Cortex of kidney (tissue), 1 donor: ENCODE data around the gene REEP1.

Experiments
- DNase-seq: peaks from one replicate; lab custom pipeline; 2025; lab: John Stamatoyannopoulos, UW

REEP1 gene

DNA sequence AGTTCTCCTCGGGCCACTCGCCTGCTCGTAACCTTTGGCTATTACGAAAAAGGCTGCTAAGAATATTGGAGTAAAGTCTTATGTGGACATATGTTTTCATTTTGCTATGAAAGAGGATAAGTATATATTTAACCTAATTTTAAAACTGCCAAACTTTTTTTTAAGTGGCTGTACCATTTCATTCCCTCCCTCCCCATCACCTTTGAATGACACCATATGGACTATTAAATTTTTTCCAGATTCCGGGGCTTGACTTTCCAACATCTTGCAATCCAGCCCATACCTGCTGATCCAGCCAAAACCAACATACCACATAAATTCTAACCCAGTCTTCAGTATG is 31.5 kb downstream of the REEP1 start:
- DNase-seq, result no peak

GRCh38 chr2:86305195-86305914 is 32.1 kb downstream of the REEP1 start:
- no peak for DNase-seq

DNA sequence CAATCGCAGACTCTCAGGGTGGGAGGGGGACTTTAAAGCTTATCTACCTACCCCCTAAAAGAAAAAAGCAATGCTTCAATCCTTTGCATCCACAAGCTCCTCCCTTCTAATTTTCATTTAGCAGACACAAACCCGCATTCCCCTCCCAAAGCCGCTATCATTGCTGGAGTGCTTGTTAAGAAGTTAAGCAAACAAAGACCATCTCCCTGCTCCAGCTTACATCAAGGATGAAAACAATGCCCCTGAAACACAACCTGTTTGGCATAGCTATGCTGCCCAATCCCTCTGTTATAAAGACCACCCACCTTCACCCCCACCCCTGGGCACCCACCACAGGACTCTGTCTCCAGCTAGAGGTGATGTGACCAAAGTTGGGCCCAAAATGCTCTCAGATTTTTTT is 33.0 kb downstream of the REEP1 start:
- DNase-seq, result no peak

DNA sequence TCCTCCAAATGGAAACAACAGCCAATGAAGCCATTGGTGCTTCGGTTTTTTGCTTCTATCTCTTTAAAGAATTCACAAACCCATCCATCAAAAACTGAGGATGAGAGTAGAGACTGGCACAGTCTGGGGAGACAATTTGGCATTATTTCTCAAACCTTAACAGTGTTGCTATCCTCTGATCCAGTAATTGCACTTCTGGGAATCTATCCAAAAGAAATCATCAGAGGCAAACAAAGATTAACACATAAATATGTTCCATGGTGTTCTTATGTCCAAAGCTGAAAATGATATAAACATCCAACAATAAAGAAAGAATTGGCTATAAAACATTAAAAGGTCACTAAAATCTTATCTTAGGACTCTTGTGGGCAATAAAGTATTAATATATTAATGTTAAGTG is 35.1 kb downstream of the REEP1 start:
- no peak for DNase-seq

DNA sequence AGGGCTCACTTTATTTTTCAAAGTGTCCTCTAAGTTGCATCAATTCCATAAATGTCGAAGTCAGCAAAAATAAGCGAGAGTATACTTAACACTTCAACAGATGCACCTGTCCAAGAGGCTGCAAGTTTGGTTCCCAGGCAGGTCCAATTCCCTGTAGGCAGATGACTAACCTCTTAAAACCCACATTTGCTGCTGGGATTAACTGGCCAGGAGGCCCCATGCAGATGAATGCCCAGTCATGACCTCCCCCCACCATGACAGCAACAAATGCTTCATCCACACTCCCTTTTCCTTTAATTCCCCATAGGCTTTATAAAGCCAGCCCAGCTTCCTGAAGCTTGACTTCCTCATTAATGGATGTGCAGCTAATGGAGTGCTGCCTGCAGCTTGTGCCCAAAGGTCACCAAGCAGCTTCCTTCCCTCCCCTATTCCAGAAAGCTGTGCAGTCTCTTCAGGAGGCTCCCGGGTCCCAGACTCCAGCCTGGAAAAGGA is 35.7 kb downstream of the REEP1 start:
- DNase-seq, result no peak

DNA sequence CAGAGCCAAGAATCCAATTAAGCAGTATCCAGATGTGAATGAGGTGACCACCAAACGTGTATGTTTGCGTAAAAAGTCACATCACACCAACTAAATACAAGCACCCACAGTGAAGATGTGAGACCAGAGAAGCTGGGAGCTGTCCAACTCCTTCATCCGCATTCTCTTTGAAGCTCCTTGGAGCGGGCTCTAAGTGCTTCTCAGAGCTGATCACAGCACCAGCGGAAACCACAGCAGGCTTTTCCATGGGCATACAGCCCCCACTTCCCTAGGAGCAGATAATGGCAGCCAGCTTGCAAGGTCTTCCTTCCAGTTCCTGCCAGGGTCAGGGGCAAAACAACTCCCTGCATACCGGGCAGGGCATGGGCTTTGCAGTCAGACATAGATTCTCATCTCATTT is 36.4 kb downstream of the REEP1 start:
- DNase-seq, result no peak

DNA sequence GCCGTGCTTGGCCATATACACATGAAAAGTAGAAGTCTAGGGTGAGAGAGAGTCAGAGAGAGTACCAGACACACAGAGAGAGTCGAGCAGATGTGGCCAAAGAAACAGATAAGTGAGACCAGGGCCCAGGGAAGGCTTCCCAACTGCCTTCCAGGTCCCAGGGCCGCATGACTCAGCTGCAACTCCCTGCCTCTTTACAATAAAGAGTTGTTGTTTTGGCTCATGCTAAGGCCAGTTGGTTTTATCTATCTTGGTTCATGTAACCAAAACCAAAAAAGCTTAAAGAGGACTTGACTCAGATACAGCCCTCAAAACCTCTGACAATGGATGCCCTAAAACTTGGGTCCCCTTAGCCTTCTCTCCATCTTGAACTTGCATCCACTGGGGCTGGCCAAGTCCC is 36.9 kb downstream of the REEP1 start:
- no peak for DNase-seq

DNA sequence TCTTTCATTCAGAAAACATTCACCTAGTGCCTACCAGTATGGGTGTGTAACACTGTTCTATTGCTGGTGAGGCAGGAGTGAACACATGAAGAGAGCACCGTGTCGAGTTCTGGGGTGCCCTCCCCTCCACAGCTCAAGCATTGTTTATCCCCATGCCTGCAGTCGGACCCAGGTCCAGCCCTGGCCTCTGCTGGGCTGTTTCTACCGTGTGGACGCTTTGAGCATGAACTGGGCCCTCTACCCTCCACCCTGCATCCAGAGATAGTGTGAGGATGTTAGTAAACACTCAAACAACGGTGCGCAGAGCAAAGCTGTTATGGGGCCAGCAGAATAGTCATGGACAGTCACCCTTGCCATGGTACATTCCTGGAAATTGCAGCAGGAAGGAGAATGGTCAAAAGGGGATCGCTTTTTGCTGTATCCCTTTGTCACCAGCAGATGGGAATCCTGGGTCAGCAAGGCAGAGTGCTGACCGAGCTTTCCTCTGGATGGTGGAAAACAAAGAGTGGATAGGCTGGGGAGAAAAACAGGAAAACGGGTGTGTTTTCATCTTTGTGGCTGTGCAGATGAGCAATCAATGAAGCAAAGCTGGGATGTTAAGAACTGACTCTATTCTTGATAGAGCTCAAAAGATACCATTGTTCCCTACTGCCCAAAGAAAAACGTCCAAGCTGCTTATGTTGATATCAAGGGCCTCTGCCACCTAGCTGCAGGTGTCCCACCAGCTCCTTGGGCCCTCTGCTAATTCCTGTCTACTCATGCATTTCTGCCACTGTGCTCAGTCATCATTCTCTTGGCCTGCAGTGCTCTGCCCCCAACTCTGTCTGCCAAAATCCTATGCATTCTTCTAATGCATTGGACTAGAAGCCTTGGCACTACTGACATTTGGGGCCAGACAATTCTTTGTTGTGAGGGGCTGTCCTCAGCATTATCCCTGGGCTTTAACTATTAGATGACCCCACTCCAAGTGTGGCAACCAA is 38.7 kb downstream of the REEP1 start:
- no peak for DNase-seq

DNA sequence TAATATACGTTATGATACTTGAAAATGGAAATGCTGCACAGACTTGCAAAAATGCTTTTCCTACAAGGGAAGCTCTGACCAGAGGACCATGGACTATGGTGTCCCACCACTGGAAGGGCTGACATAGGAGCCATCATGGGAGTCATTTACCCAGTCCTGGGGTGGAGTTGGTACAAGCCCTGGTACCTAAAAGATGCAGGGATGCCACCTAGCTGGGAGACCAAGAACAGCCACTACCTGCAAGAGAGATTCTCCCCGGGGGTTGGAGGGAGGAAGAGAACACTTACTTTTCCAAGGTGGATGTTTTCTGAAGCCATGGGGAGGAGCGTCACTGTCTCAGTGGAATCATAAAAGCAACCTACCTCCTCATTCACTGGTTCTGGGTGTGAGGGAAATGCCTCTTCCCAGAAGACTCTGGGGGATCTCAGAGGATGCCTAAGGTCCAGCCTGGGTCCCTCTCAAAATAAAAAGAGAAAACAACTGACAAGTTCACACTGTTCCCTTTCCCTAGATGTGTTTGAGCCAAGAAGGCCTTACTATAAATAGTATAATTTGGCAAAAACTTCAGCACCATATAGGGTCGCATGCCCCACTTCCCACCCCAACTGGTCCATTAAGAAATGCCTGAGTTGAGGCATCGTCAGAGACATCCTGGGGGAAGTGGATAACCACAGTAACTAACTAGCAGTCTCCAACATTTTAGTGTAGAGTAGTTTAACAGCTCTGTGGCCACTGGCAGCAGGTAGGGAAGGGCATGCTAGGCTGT is 39.9 kb downstream of the REEP1 start:
- DNase-seq, result no peak

DNA sequence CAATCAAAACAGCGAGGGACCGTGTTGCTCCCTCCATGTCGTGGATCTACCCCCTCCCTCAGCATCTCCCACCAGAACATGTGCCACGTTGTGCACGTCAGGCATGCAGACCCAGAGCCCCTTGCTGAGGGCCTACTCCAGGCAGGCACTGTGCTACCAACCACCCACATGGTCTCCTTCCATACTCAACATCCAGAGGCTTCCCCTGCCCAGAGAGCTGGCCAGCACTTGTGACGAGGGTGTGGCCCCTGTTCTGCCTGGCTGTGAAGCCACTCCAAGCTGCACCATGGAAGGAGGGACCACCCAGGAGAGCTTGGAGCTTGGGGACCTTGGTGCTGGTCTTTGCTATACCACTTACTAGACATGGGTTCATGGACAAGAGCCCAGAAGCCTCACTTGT is 40.5 kb downstream of the REEP1 start:
- DNase-seq, result no peak

DNA sequence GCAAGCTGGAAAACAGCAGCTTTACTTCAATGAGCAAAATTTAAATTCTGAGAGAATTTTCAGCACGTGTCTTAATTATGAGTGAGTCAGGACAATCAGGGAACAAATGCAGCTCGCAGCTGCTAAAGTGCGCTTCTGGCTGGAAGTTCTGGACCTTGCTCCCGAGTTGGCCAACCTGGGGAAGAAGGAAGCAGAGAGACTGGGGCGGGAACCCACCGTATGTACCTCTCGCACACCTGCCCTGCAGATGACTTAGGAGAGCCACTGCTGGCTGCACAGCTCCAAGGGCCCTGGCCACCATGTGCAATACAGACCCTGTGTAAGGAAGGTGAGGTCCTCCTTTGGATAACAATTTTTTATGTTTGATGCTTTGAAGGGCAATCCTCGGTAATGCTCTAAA is 42.4 kb downstream of the REEP1 start:
- no peak for DNase-seq

DNA sequence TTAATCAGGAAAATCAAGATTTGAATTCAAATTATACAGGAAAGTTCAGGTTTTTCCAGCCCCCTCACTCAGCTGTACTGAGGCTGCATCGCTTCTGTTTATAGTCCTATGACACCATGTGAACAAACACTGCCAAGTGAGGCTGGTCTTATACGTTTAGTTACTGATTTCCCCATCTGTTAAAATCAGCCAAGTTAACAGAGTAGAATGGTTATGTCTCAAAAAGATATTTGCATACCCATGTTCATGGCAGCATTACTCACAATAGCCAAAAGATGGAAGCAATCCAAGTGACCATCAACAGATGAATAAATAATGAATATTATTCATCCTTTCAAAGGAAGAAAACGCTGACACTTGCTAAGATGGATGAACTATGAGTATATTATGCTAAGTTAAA is 43.8 kb downstream of the REEP1 start:
- DNase-seq, result no peak

- DNase-seq, result no peak
These were observed 44.6 kb downstream of the REEP1 start for GRCh38 chr2:86292571-86293515.

DNA sequence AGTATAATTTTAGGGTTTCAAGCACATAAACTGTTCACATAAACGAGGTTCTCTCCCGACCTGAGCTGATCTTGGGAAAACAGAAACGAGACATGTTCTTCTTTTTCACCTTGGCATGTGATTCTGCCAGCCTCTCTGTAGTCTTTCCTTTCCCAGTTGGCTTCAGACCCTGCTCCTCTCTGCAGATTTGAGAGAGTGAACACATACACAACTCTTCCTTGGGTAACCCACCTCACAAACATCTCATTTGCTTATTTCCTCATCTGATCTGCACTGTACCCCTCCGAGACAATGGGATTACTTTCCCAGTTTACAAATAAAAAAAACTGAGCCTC is 46.1 kb downstream of the REEP1 start:
- DNase-seq, result no peak

DNA sequence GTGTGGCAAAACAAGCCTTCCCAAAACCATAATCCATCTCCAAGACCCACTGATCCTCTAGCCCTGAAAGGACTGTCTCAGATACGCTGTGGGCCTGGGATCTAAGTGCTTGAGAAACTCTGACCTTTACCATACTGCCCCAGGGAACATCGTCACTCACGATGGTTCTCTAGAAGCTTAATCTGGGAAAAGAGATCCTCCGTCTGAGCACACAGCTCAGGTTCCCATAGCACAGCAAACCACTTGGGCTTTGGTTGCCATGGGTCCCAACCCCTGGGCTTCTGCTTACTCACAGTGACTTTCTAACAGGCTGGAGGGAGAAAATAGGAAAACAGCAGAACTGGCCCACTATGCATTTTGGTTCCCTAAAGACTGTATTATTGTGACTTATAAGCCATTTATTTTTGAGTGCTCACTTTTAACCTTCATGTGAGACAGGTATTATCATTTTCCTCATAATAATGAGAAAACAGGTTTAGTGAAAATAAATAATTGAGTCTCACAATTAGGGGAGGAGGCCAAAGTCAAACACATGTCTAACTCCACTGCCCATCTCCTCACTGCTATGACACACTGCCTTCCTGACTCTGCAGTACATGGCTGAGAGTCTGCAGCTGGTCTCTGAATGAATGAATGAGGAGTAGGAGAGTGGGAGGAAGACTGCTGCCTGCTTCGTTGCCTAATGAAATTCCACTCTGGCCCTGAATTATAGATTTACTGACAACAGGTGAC is 46.7 kb downstream of the REEP1 start:
- no peak for DNase-seq

GRCh38 chr2:86286516-86286915 is 50.9 kb downstream of the REEP1 start:
- DNase-seq, result no peak

GRCh38 chr2:86285981-86286380 is 51.4 kb downstream of the REEP1 start:
- no peak for DNase-seq

DNA sequence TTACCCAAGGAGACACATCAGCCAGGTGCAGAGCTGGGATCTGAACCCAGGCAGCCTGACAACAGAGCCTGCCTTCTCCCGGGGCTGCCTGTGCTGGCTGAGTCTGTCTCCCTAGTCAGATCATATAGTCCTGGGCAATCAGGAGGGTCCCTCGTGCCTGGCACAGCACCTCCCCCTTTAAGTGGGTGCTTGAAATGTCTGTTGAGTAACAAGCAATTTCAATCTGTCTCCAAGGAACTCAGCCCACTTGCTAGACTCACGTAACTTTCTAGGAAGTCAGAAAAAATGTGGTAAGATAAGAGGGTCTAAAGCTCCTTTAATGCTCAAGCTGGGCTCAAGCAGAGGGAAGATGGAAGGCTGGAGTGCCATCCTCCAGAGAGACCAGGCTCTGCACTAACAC is 51.9 kb downstream of the REEP1 start:
- no peak for DNase-seq

DNA sequence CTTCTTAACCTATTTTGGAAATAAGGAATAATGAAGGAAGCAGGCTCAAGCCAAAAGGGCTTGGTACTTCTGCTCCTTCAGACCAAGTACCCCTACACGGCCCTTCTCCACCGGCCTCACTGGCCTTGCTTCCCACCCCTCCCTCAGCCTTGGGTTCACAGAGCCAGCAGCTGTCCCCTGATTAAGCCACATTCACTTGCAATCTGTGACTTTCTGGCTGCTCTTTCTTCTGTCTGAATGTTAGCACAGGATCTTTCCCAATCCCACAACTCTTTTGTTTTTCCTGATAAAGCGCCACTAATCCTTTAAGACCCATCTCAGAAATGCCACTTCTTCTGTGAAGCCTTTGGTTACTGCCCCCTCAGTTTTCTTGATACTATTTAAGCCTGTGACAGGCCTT is 52.4 kb downstream of the REEP1 start:
- no peak for DNase-seq

DNA sequence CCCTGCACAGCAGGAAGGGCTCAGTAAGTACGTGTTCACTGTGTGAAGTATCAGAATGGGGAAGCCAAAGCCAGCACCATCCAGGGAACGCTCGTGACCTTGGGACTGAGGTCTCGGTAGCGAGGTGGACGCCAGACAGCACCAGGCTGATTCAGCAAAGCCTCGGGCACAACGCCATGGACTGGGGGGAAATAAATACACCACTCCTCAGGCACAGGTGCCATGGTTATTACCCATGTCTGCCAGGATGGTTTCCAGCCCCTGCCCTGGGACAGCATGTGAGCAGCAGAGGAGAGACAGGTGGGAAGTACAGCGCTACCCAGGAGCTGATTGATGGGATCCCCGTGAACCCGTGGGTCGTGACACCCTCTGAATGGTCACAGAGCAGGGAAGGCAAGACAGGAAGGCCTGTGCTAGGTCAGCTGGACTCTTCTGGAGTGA is 53.0 kb downstream of the REEP1 start:
- no peak for DNase-seq
